ENCODE data around the gene PLEKHM2. TPM values are rescaled to one million over a fixed set of nuclear protein-coding genes. Genes with fewer than 3 reads are reported as not detected.

The PLEKHM2 gene
- total and polyA plus RNA-seq, 5 donors from 2014 or later: 3.2 to 71.8 (median 4.2) TPM

DNA sequence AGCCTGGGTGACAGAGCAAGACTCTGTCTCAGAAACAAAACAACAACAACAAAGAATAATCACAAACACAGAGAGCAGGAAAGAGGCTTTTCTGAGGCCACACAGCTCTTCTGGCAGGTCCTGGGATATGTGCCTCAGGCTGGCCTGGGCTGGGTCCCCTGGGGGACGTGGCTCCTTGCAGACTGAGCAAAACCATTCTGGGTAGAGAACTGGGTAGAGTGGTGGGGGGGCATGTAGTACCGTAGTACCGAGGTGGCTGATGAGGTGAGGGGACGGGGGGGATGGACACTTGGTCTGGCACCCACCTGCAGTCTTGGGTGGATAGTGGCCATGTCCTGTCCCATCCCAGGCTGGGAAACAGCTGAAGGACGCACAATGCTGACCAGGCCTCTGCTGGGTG is 64.1 kb downstream of the PLEKHM2 start:
- H3K4me1 ChIP-seq (ENCODE audit: control insufficient read depth, insufficient read depth, low read length, poor library complexity, severe bottlenecking): no peaks in the 10 kb centered on the region
- ATAC-seq (ENCODE audit: low read depth in 2 of 2) (no peak), DNase-seq (no peak)
- no peaks in the 10 kb centered on the region for H3K36me3 ChIP-seq (ENCODE audit: control insufficient read depth, insufficient read depth, low read length)
- H3K27ac ChIP-seq (ENCODE audit: insufficient read depth, low read length, poor library complexity, severe bottlenecking): no peak overlapping the region
- H3K27ac Mint-ChIP-seq: no peak overlapping the region
- H3K27me3 Mint-ChIP-seq: peaks cover 1% of the 10 kb centered on the region
- H3K36me3 Mint-ChIP-seq: no peaks in the 10 kb centered on the region
- no peak overlapping the region for H3K4me3 Mint-ChIP-seq
- no peak overlapping the region for H3K4me3 ChIP-seq (ENCODE audit: low read depth, low read length)
- peaks cover 0 to 2% (median 0%) of the 10 kb centered on the region in 7 donors for H3K9me3 Mint-ChIP-seq
- H3K27me3 ChIP-seq (ENCODE audit: control insufficient read depth, insufficient read depth, low read length): no peaks in the 10 kb centered on the region
- H3K4me1 Mint-ChIP-seq: no peaks in the 10 kb centered on the region
- no peaks in the 10 kb centered on the region for H3K9me3 ChIP-seq (ENCODE audit: control insufficient read depth in 2 of 2, low read length in 2 of 2)

GRCh38 chr1:15748690-15749398 is 64.7 kb downstream of the PLEKHM2 start:
- Mint-ChIP-seq H3K27ac (no peak overlapping the region), H3K4me1 (no peaks in the 10 kb centered on the region), H3K9me3 (peaks cover 0 to 2% (median 0%) of the 10 kb centered on the region in 7 donors), H3K27me3 (peaks cover 4% of the 10 kb centered on the region), H3K4me3 (no peak overlapping the region), H3K36me3 (no peaks in the 10 kb centered on the region)
- H3K4me1 ChIP-seq (ENCODE audit: control insufficient read depth, insufficient read depth, low read length, poor library complexity, severe bottlenecking): no peaks in the 10 kb centered on the region
- H3K27me3 ChIP-seq (ENCODE audit: control insufficient read depth, insufficient read depth, low read length): no peaks in the 10 kb centered on the region
- no peak overlapping the region for H3K4me3 ChIP-seq (ENCODE audit: low read depth, low read length)
- no peaks in the 10 kb centered on the region for H3K36me3 ChIP-seq (ENCODE audit: control insufficient read depth, insufficient read depth, low read length)
- H3K9me3 ChIP-seq (ENCODE audit: control insufficient read depth in 2 of 2, low read length in 2 of 2): no peaks in the 10 kb centered on the region
- no peak overlapping the region for H3K27ac ChIP-seq (ENCODE audit: insufficient read depth, low read length, poor library complexity, severe bottlenecking)
- no peak for DNase-seq
- ATAC-seq (ENCODE audit: low read depth in 2 of 2): no peak

DNA sequence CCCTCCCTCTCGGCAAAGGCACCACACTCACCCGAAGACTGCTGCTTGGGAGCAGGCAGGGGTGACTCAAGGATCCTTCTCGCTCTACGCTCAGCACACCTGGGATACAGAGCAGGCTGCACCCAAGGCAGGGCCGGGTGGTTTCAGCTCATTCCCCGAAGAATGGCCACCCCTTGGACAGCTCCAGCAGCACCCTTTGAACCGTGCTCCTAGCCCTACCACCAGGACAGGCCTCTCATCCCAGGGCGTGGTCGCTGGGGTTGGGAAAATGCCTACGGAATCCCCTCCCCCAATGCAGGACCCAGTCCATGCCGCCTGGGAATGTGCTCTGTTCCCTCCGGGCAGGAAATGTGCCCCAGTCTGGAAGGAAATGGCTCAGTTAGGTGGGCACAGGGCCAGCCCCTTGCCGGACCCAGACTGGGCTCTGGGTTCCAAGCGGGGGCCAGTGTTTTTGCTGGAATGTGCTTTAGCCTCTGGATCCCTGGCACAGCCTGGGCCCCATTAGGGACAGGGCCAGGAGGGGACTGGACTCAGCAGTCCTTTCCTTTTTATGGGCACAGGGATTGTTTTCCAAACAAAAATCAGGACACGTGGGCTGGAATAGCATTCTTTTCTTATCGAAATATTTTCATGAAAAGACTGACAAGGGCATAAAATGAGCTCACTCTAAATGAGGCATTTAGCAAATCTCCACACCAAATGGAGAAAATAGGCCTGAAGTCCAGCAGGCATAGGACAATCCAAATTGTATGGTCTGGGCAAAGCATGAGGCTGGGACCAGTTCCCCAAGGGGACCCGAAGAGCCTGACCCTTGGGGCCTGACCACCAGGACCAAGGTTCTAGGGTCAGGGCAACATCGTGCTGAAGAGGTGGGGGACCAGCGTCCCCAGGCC is 65.5 kb downstream of the PLEKHM2 start:
- Histone ChIP-seq H3K9me3 (ENCODE audit: control insufficient read depth in 2 of 2, low read length in 2 of 2) (no peaks in the 10 kb centered on the region), H3K4me1 (ENCODE audit: control insufficient read depth, insufficient read depth, low read length, poor library complexity, severe bottlenecking) (no peaks in the 10 kb centered on the region), H3K27ac (ENCODE audit: insufficient read depth, low read length, poor library complexity, severe bottlenecking) (no peak overlapping the region), H3K4me3 (ENCODE audit: low read depth, low read length) (no peak overlapping the region), H3K27me3 (ENCODE audit: control insufficient read depth, insufficient read depth, low read length) (no peaks in the 10 kb centered on the region), H3K36me3 (ENCODE audit: control insufficient read depth, insufficient read depth, low read length) (no peaks in the 10 kb centered on the region)
- Mint-ChIP-seq H3K9me3 (peaks cover 0 to 2% (median 0%) of the 10 kb centered on the region in 7 donors), H3K36me3 (no peaks in the 10 kb centered on the region), H3K27me3 (peaks cover 8% of the 10 kb centered on the region), H3K4me3 (no peak overlapping the region), H3K27ac (no peak overlapping the region), H3K4me1 (no peaks in the 10 kb centered on the region)
- no peak for DNase-seq
- ATAC-seq (ENCODE audit: low read depth in 2 of 2): no peak

DNA sequence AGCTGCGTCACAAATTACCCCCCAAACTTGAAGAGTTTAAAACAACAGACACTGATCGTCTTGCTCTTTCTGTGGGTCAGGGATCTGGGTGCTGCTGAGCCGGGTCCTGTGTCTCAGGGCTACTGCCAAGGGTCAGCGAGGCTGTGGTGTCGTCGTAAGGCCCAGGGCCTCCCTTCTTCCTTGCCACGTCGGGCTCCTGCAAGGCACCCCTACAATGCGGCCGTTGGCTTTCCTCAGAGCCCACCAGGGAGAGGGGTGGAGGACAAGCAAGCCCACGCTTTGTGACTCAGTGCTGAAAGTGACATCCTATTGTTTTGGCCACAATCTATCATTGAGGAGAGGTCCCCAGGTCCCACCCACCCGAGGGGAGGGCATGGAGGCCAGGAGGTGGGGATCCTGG is 66.8 kb downstream of the PLEKHM2 start:
- Mint-ChIP-seq H3K36me3 (no peaks in the 10 kb centered on the region), H3K9me3 (peaks cover 0 to 2% (median 0%) of the 10 kb centered on the region in 7 donors), H3K4me1 (no peaks in the 10 kb centered on the region), H3K4me3 (no peak overlapping the region), H3K27me3 (peaks cover 12% of the 10 kb centered on the region), H3K27ac (no peak overlapping the region)
- Histone ChIP-seq H3K27me3 (ENCODE audit: control insufficient read depth, insufficient read depth, low read length) (no peaks in the 10 kb centered on the region), H3K9me3 (ENCODE audit: control insufficient read depth in 2 of 2, low read length in 2 of 2) (no peaks in the 10 kb centered on the region), H3K36me3 (ENCODE audit: control insufficient read depth, insufficient read depth, low read length) (no peaks in the 10 kb centered on the region), H3K4me1 (ENCODE audit: control insufficient read depth, insufficient read depth, low read length, poor library complexity, severe bottlenecking) (no peaks in the 10 kb centered on the region), H3K27ac (ENCODE audit: insufficient read depth, low read length, poor library complexity, severe bottlenecking) (no peak overlapping the region), H3K4me3 (ENCODE audit: low read depth, low read length) (no peak overlapping the region)
- ATAC-seq (ENCODE audit: low read depth in 2 of 2) (no peak), DNase-seq (no peak)

GRCh38 chr1:15751717-15752116 is 67.6 kb downstream of the PLEKHM2 start:
- Histone ChIP-seq H3K9me3 (ENCODE audit: control insufficient read depth in 2 of 2, low read length in 2 of 2) (no peaks in the 10 kb centered on the region), H3K4me1 (ENCODE audit: control insufficient read depth, insufficient read depth, low read length, poor library complexity, severe bottlenecking) (peaks cover 6% of the 10 kb centered on the region), H3K27ac (ENCODE audit: insufficient read depth, low read length, poor library complexity, severe bottlenecking) (no peak overlapping the region), H3K36me3 (ENCODE audit: control insufficient read depth, insufficient read depth, low read length) (no peaks in the 10 kb centered on the region), H3K27me3 (ENCODE audit: control insufficient read depth, insufficient read depth, low read length) (no peaks in the 10 kb centered on the region), H3K4me3 (ENCODE audit: low read depth, low read length) (no peak overlapping the region)
- Mint-ChIP-seq H3K9me3 (peaks cover 0 to 2% (median 0%) of the 10 kb centered on the region in 7 donors), H3K36me3 (no peaks in the 10 kb centered on the region), H3K4me1 (peaks cover 0 to 6% (median 5%) of the 10 kb centered on the region in 4 donors), H3K27me3 (peaks cover 20% of the 10 kb centered on the region), H3K4me3 (no peak overlapping the region), H3K27ac (no peak overlapping the region)
- no peak for DNase-seq
- ATAC-seq (ENCODE audit: low read depth in 2 of 2): no peak

GRCh38 chr1:15753776-15754175 is 69.7 kb downstream of the PLEKHM2 start:
- DNase-seq (no peak), ATAC-seq (ENCODE audit: low read depth in 2 of 2) (no peak)
- H3K9me3 ChIP-seq (ENCODE audit: control insufficient read depth in 2 of 2, low read length in 2 of 2): no peaks in the 10 kb centered on the region
- H3K4me3 ChIP-seq (ENCODE audit: low read depth, low read length): no peak overlapping the region
- no peaks in the 10 kb centered on the region for H3K36me3 ChIP-seq (ENCODE audit: control insufficient read depth, insufficient read depth, low read length)
- H3K4me1 ChIP-seq (ENCODE audit: control insufficient read depth, insufficient read depth, low read length, poor library complexity, severe bottlenecking): peaks cover 6% of the 10 kb centered on the region
- no peak overlapping the region for H3K27ac ChIP-seq (ENCODE audit: insufficient read depth, low read length, poor library complexity, severe bottlenecking)
- peaks cover 35% of the 10 kb centered on the region for H3K27me3 Mint-ChIP-seq
- no peak overlapping the region for H3K4me3 Mint-ChIP-seq
- H3K27ac Mint-ChIP-seq: peak overlapping the region in 1 of 3 donors; percentile 20
- no peaks in the 10 kb centered on the region for H3K36me3 Mint-ChIP-seq
- H3K4me1 Mint-ChIP-seq: peaks cover 0 to 16% (median 8%) of the 10 kb centered on the region in 4 donors
- peaks cover 0 to 2% (median 0%) of the 10 kb centered on the region in 7 donors for H3K9me3 Mint-ChIP-seq
- peaks cover 5% of the 10 kb centered on the region for H3K27me3 ChIP-seq (ENCODE audit: control insufficient read depth, insufficient read depth, low read length)

DNA sequence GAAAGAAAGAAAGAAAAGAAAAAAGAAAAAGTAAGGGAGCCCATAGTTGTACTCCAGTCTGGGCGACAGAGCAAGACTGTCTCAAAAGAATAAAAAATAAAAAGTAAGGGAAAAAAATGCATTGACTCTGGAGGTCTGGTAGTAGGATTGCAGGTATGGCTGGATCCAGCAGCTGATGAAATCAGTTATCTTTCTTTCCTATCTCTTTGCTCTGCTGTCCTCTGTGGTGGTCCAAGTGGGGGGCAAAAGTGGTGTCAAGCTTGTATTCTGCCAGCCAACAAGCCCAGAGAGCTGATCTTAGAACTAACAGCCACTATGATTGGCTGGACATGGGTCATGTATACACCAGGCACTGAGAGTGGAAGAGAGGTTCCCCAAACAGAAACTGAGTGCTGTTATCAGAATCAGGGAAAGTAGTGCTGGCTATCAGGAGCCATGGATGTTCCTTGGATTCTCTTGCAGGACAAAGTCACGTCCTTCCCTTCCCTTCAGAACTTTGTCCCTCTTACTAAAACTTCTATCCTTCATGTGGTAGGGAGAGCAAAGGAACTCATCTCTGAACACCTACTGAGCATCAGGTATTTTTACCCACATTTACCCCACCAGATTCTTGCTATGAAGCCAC is 71.0 kb downstream of the PLEKHM2 start:
- H3K36me3 Mint-ChIP-seq: no peaks in the 10 kb centered on the region
- H3K27ac Mint-ChIP-seq: no peak overlapping the region
- no peak overlapping the region for H3K4me3 Mint-ChIP-seq
- peaks cover 0 to 2% (median 0%) of the 10 kb centered on the region in 7 donors for H3K9me3 Mint-ChIP-seq
- Histone ChIP-seq H3K36me3 (ENCODE audit: control insufficient read depth, insufficient read depth, low read length) (no peaks in the 10 kb centered on the region), H3K9me3 (ENCODE audit: control insufficient read depth in 2 of 2, low read length in 2 of 2) (no peaks in the 10 kb centered on the region), H3K27ac (ENCODE audit: insufficient read depth, low read length, poor library complexity, severe bottlenecking) (no peak overlapping the region), H3K27me3 (ENCODE audit: control insufficient read depth, insufficient read depth, low read length) (peaks cover 5% of the 10 kb centered on the region), H3K4me1 (ENCODE audit: control insufficient read depth, insufficient read depth, low read length, poor library complexity, severe bottlenecking) (peaks cover 14% of the 10 kb centered on the region), H3K4me3 (ENCODE audit: low read depth, low read length) (no peak overlapping the region)
- H3K27me3 Mint-ChIP-seq: peaks cover 43% of the 10 kb centered on the region
- ATAC-seq (ENCODE audit: low read depth in 2 of 2): no peak
- no peak for DNase-seq
- peaks cover 0 to 19% (median 8%) of the 10 kb centered on the region in 4 donors for H3K4me1 Mint-ChIP-seq

Measured in CD4-positive, CD25-positive, alpha-beta regulatory T cell (primary cell).